ENCODE data around the gene NEURL1B.

Gene NEURL1B

GRCh38 chr5:172659909-172660628 is 19.0 kb downstream of the NEURL1B start:
- no peaks in the 10 kb centered on the region for H3K27me3 ChIP-seq (ENCODE audit: insufficient read depth, poor library complexity, severe bottlenecking)
- DNase-seq (ENCODE audit: low read depth in 1 of 2, low spot score in 1 of 2): peak in 1 of 2 experiments; percentile 15

GRCh38 chr5:172660974-172661373 is 19.9 kb downstream of the NEURL1B start:
- Histone ChIP-seq H3K27ac (replicated peaks) (no peak overlapping the region), H3K4me3 (replicated peaks; ENCODE audit: insufficient read depth, low read length) (no peak overlapping the region), H3K27me3 (ENCODE audit: insufficient read depth, poor library complexity, severe bottlenecking) (no peaks in the 10 kb centered on the region)

More at GRCh38 chr5:172659909-172660628, 19.0 kb downstream of the NEURL1B start:
- TF ChIP-seq SPI1 (IDR thresholded peaks at IDR 0.05; ENCODE audit: borderline replicate concordance, low read depth) (no peak; the same call in 1 of the 2 replicates), GABPA (IDR thresholded peaks at IDR 0.05; ENCODE audit: low read depth) (no peak), POLR2AphosphoS5 (IDR thresholded peaks at IDR 0.05; ENCODE audit: low read depth) (no peak)
- TF ChIP-seq, protein P1, sequence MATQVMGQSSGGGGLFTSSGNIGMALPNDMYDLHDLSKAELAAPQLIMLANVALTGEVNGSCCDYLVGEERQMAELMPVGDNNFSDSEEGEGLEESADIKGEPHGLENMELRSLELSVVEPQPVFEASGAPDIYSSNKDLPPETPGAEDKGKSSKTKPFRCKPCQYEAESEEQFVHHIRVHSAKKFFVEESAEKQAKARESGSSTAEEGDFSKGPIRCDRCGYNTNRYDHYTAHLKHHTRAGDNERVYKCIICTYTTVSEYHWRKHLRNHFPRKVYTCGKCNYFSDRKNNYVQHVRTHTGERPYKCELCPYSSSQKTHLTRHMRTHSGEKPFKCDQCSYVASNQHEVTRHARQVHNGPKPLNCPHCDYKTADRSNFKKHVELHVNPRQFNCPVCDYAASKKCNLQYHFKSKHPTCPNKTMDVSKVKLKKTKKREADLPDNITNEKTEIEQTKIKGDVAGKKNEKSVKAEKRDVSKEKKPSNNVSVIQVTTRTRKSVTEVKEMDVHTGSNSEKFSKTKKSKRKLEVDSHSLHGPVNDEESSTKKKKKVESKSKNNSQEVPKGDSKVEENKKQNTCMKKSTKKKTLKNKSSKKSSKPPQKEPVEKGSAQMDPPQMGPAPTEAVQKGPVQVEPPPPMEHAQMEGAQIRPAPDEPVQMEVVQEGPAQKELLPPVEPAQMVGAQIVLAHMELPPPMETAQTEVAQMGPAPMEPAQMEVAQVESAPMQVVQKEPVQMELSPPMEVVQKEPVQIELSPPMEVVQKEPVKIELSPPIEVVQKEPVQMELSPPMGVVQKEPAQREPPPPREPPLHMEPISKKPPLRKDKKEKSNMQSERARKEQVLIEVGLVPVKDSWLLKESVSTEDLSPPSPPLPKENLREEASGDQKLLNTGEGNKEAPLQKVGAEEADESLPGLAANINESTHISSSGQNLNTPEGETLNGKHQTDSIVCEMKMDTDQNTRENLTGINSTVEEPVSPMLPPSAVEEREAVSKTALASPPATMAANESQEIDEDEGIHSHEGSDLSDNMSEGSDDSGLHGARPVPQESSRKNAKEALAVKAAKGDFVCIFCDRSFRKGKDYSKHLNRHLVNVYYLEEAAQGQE (IDR thresholded peaks at IDR 0.05; ENCODE audit: insufficient replicate concordance, low read depth): no peak
- TF ChIP-seq, protein P2, sequence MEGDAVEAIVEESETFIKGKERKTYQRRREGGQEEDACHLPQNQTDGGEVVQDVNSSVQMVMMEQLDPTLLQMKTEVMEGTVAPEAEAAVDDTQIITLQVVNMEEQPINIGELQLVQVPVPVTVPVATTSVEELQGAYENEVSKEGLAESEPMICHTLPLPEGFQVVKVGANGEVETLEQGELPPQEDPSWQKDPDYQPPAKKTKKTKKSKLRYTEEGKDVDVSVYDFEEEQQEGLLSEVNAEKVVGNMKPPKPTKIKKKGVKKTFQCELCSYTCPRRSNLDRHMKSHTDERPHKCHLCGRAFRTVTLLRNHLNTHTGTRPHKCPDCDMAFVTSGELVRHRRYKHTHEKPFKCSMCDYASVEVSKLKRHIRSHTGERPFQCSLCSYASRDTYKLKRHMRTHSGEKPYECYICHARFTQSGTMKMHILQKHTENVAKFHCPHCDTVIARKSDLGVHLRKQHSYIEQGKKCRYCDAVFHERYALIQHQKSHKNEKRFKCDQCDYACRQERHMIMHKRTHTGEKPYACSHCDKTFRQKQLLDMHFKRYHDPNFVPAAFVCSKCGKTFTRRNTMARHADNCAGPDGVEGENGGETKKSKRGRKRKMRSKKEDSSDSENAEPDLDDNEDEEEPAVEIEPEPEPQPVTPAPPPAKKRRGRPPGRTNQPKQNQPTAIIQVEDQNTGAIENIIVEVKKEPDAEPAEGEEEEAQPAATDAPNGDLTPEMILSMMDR (IDR thresholded peaks at IDR 0.05; ENCODE audit: insufficient read depth, low read length): no peak
- no peak overlapping the region for H3K4me3 ChIP-seq (replicated peaks; ENCODE audit: insufficient read depth, low read length)
- no peak overlapping the region for H3K27ac ChIP-seq (replicated peaks)

DNA sequence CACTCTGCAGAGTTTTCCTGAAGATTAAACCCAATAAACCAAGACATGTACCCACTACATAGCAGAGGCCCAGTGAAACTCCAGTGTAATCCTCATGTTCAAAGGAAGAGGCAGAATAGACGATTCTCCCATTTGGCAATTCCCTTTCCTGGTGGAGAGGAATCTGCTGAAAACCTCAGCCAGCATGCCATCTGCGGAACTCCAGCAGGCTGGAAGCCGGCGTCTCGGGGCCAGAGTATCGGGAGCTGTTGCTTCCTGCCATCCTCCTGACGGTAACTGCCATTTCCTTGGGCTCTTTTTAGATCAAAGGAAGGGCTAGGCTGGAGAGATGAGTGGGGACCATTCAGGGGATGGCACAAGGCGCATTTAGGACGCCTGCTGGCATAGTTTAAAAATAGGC is 20.5 kb downstream of the NEURL1B start:
- DNase-seq (ENCODE audit: low read depth in 1 of 2, low spot score in 1 of 2): no peak
- no peak for TF ChIP-seq GABPA (IDR thresholded peaks at IDR 0.05; ENCODE audit: low read depth)
- no peak for TF ChIP-seq SPI1 (IDR thresholded peaks at IDR 0.05; ENCODE audit: borderline replicate concordance, low read depth)
- TF ChIP-seq POLR2AphosphoS5 (IDR thresholded peaks at IDR 0.05; ENCODE audit: low read depth): no peak
- TF ChIP-seq, protein P1 (IDR thresholded peaks at IDR 0.05; ENCODE audit: insufficient replicate concordance, low read depth): no peak
- TF ChIP-seq, protein P2 (IDR thresholded peaks at IDR 0.05; ENCODE audit: insufficient read depth, low read length): no peak
- Histone ChIP-seq H3K4me3 (replicated peaks; ENCODE audit: insufficient read depth, low read length) (no peak overlapping the region), H3K27me3 (ENCODE audit: insufficient read depth, poor library complexity, severe bottlenecking) (no peaks in the 10 kb centered on the region), H3K27ac (replicated peaks) (no peak overlapping the region)

More at GRCh38 chr5:172660974-172661373, 19.9 kb downstream of the NEURL1B start:
- TF ChIP-seq, protein P2 (IDR thresholded peaks at IDR 0.05; ENCODE audit: insufficient read depth, low read length): no peak
- TF ChIP-seq, protein P1 (IDR thresholded peaks at IDR 0.05; ENCODE audit: insufficient replicate concordance, low read depth): no peak
- no peak for TF ChIP-seq GABPA (IDR thresholded peaks at IDR 0.05; ENCODE audit: low read depth)
- no peak for TF ChIP-seq SPI1 (IDR thresholded peaks at IDR 0.05; ENCODE audit: borderline replicate concordance, low read depth)
- TF ChIP-seq POLR2AphosphoS5 (IDR thresholded peaks at IDR 0.05; ENCODE audit: low read depth): no peak
- no peak for DNase-seq (ENCODE audit: low read depth in 1 of 2, low spot score in 1 of 2)

Data from HL-60 (cell line).